HepG2 (cell line): Measurements from ENCODE around the gene ATP1A2. TPM values are rescaled to one million over a fixed set of nuclear protein-coding genes. Genes with fewer than 3 reads are reported as not detected.

Experiments
- ATAC-seq: fragments of 200-7000 bp; cut with Tn5 transposase; 3 replicates; pipeline ENCODE4 v1.9.1; 2020; ENCODE audit warnings: mild to moderate bottlenecking, moderate library complexity
- BruUV-seq: library from RNA; stranded (reverse); fragments of 400-500 nt; replicated peaks from 2 replicates; lab custom pipeline; 2021; lab: Mats Ljungman, UMichigan
- CTCF ChIA-PET: fragments of 300-600 bp; formaldehyde crosslinking; extraction: SDS; loops from one replicate; lab custom pipeline; 2021; ENCODE audit warnings: low total read pairs, inconsistent platforms, low intra/inter-chr PET ratio; lab: Yijun Ruan, JAX
- POLR2A ChIA-PET: fragments of 350-600 bp; sonication (Branson Sonifier 250); formaldehyde crosslinking; loops from one replicate; lab custom pipeline; 2020; ENCODE audit warnings: antibody characterized with exemption, inconsistent platforms; lab: Yijun Ruan, JAX
- DNase-seq: peaks from one replicate; pipeline ENCODE4 v3.0.0-alpha.2; 2015; ENCODE audit warnings: low spot score
- FAIRE-seq: peaks from 3 replicates; lab custom pipeline; 2011; peaks lifted over from hg19 to GRCh38; lab: Jason Lieb, UNC
- H2AFZ ChIP-seq: one replicate; pipeline ENCODE4 v1.6.1; 2011; ENCODE audit warnings: low read length, inconsistent platforms
- H3K27ac ChIP-seq: fragments of 300-600 bp; 3 replicates; pipeline ENCODE4 v1.8.0; 2011; ENCODE audit warnings: mixed run types, mild to moderate bottlenecking, mixed read lengths, low read length, inconsistent platforms; ENCODE audit not compliant: insufficient read depth; ENCODE audit errors: extremely low read length
- H3K27me3 ChIP-seq, 2 experiments: fragments of 200-600 bp in 1 of 2; 2 replicates in 1 of 2; 3 replicates in 1 of 2; pipeline versions ENCODE4 v1.6.0 to v1.8.0; 2011; ENCODE audit warnings: low read length in 2 of 2, mild to moderate bottlenecking in 2 of 2, moderate library complexity in 2 of 2, inconsistent platforms in 1 of 2; ENCODE audit not compliant: insufficient read depth in 2 of 2, control insufficient read depth in 1 of 2
- H3K36me3 ChIP-seq, 2 experiments: fragments of 200-600 bp in 1 of 2; replicated peaks in 1 of 2; 2 replicates in 1 of 2; 3 replicates in 1 of 2; pipeline versions ENCODE4 v1.5.1 to v1.8.0; 2011; ENCODE audit warnings: low read length in 2 of 2, inconsistent platforms in 1 of 2; ENCODE audit not compliant: insufficient read depth in 2 of 2, control insufficient read depth in 1 of 2
- H3K4me1 ChIP-seq: 2 replicates; pipeline ENCODE4 v1.5.1; 2012; ENCODE audit warnings: low read length, inconsistent platforms; ENCODE audit not compliant: insufficient read depth
- H3K4me2 ChIP-seq: 2 replicates; pipeline ENCODE4 v1.6.0; 2011; ENCODE audit warnings: low read depth, low read length, inconsistent platforms
- H3K4me3 ChIP-seq, 3 experiments: fragments of 200-600 bp in 1 of 3; sonication (generic), shearing (Covaris generic) in 1 of 3; replicated peaks in 1 of 3; 2 replicates each; pipeline ENCODE4 v1.5.1; 2011 to 2016; ENCODE audit warnings: low read length in 3 of 3, inconsistent platforms in 2 of 3, low read depth in 2 of 3, mild to moderate bottlenecking in 2 of 3, control low read depth in 1 of 3, mixed read lengths in 1 of 3; ENCODE audit not compliant: insufficient read depth in 1 of 3
- H3K79me2 ChIP-seq: one replicate; pipeline ENCODE4 v1.6.1; 2011; ENCODE audit warnings: low read length, inconsistent platforms; ENCODE audit not compliant: insufficient read depth
- H3K9ac ChIP-seq: 2 replicates; pipeline ENCODE4 v1.6.0; 2011; ENCODE audit warnings: mild to moderate bottlenecking, low read depth, low read length, inconsistent platforms; ENCODE audit not compliant: insufficient read depth
- H3K9me3 ChIP-seq: 2 replicates; pipeline ENCODE4 v1.5.1; 2012; ENCODE audit warnings: mild to moderate bottlenecking, low read length
- H4K20me1 ChIP-seq: 2 replicates; pipeline ENCODE4 v1.6.0; 2011; ENCODE audit warnings: inconsistent platforms, mild to moderate bottlenecking, low read length, moderate library complexity; ENCODE audit not compliant: insufficient read depth
- BHLHE40 ChIP-seq: IDR thresholded peaks from 2 replicates; pipeline ENCODE4 v1.6.1; 2011; ENCODE audit warnings: low read length, improper control_type of control experiment
- CREB1 ChIP-seq, 2 experiments: fragments of 450-650 bp in 1 of 2; IDR thresholded peaks; 2 replicates each; pipeline ENCODE4 v1.6.1; 2016 to 2017; ENCODE audit warnings: control low read depth in 1 of 2, mild to moderate bottlenecking in 1 of 2, missing compliant biosample characterization in 1 of 2, missing genetic modification characterization in 1 of 2
- ESRRA ChIP-seq: sonication (generic); formaldehyde crosslinking; IDR thresholded peaks from 2 replicates; pipeline ENCODE4 v1.5.1; 2020; ENCODE audit warnings: mild to moderate bottlenecking, low read depth, missing genetic modification reagents
- FIP1L1 ChIP-seq: fragments of 200-400 bp; formaldehyde crosslinking; IDR thresholded peaks from 2 replicates; pipeline ENCODE4 v1.6.1; 2018; ENCODE audit warnings: low read depth, mild to moderate bottlenecking, low read length, moderate library complexity, borderline replicate concordance; ENCODE audit not compliant: insufficient read depth
- MED13 ChIP-seq: sonication (generic); formaldehyde crosslinking; IDR thresholded peaks from 2 replicates; pipeline ENCODE4 v1.5.0; 2020; ENCODE audit warnings: missing genetic modification reagents
- TEAD3 ChIP-seq: optimal IDR thresholded peaks from 2 replicates; pipeline ENCODE3; 2016; ENCODE audit warnings: borderline replicate concordance
- ZNF546 ChIP-seq: sonication (generic); formaldehyde crosslinking; conservative IDR thresholded peaks from 2 replicates; pipeline ENCODE4 v1.8.1; 2023; ENCODE audit warnings: mild to moderate bottlenecking, missing genetic modification reagents
- ZNF549 ChIP-seq: sonication (generic); formaldehyde crosslinking; IDR thresholded peaks from 2 replicates; pipeline ENCODE4 v1.5.0; 2020; ENCODE audit warnings: missing genetic modification reagents
- ZNF552 ChIP-seq: sonication (generic); formaldehyde crosslinking; IDR thresholded peaks from 2 replicates; pipeline ENCODE4 v1.9.0; 2022; ENCODE audit warnings: missing genetic modification reagents, mild to moderate bottlenecking, borderline replicate concordance
- ZNF644 ChIP-seq: IDR thresholded peaks from 2 replicates; pipeline ENCODE4 v1.6.1; 2016; ENCODE audit warnings: low read depth
- ZNF652 ChIP-seq: IDR thresholded peaks from 2 replicates; pipeline ENCODE4 v1.6.1; 2016; ENCODE audit warnings: low read depth, borderline replicate concordance
- ZNF674 ChIP-seq: sonication (generic); formaldehyde crosslinking; IDR thresholded peaks from 2 replicates; pipeline ENCODE4 v1.5.0; 2020; ENCODE audit warnings: low read depth, mild to moderate bottlenecking, missing genetic modification reagents
- ZNF7 ChIP-seq: IDR thresholded peaks from 2 replicates; pipeline ENCODE4 v1.6.1; 2016; ENCODE audit warnings: missing biosample characterization, missing genetic modification reagents
- WGBS: methylation state at CpG from one replicate; pipeline ENCODE4 v1.1.6; 2017; ENCODE audit warnings: low lambda C conversion rate; 5-methylcytosine and 5-hydroxymethylcytosine counted together
- in situ Hi-C: cut with HindIII; loops from 2 replicates; pipeline ENCODE4 v1.10.0; 2017; ENCODE audit warnings: low pct_unique_long_range_greater_than_20kb; ENCODE audit not compliant: extremely low pct_ligation_motif_present
- intact Hi-C: fragments of 100-400 bp; cut with micrococcal nuclease; formaldehyde crosslinking; loops from one replicate; pipeline ENCODE4 v1.10.0; 2022; ENCODE audit not compliant: unreplicated experiment
- polyA plus RNA-seq, 8 experiments: library from polyadenylated mRNA; depleted of rRNA in 3 of 8; stranded (reverse) in 7 of 8; unstranded in 1 of 8; fragments of >200 nt; fragmentation: Illumina TruSeq in 4 of 8; extraction: Trizol in 4 of 8; gene quantifications; 2 replicates each; pipeline versions ENCODE4 v1.2.1 to v1.2.3, GENCODE V29; 2011 to 2016; ENCODE audit warnings: low read depth in 4 of 8, missing spikeins in 1 of 8, mixed read lengths in 1 of 8; ENCODE audit not compliant: insufficient read depth in 1 of 8
- total RNA-seq, 5 experiments: library from RNA; depleted of rRNA; stranded (reverse); fragments of >200 nt; fragmentation: Illumina TruSeq; extraction: Trizol; gene quantifications; 2 replicates each; pipeline ENCODE4 v1.2.3, GENCODE V29; 2016; ENCODE audit warnings: low read depth in 1 of 5

ATP1A2 gene
- total and polyA plus RNA-seq, 2 of the 13 experiments (the other 11 are each of a cell fraction or from before 2014, with no cell fraction given): 0.16 TPM; not detected in 1

DNA sequence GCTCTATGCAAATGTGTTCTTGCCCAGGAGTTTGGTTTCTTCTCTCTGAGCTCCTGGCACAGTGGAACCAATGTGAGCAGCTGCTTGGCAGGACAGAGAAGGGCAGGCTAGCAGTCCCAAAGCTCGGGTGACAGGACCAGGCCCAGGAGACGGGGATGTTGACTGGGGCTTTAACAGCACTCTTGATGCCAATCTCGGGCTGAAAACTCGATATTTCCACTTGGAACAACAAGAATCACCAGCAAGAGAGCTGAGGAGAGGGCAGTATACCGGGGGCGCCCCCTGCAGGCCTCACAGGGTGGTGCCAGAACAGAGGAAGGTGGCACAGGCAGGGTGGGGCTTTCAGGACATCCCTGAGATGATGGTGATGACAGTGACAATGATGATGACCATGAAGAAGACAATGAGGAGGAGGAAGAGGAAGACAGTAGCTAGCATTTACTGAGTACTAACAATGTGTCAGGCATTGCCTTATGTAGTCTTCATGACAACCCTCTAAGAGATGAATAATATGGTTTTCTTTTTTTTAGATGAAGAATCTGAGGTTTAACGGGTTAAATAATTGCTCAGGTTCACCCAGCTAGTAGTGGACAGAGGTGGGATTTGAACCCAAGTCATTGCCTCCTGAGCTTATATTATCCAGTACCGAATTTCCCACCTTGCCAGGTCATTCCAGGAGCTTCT, 36.9 kb upstream of the ATP1A2 start (continued):
- TF ChIP-seq FIP1L1: no peak
- peak; percentile 31; the same call in 1 of the 2 replicates for TF ChIP-seq CREB1 (IDR thresholded peaks at IDR 0.05)
- TF ChIP-seq CREB1 (CRISPR knock-in tag; IDR thresholded peaks at IDR 0.05): no peak
- no peak for TF ChIP-seq ZNF652 (CRISPR knock-in tag)
- TF ChIP-seq ZNF552 (CRISPR knock-in tag): no peak
- TF ChIP-seq MED13 (CRISPR knock-in tag): no peak
- TF ChIP-seq ZNF546: no peak
- TF ChIP-seq BHLHE40: no peak
- TF ChIP-seq, all 625 proteins: peak for 21

GRCh38 chr1:160079448-160079847, 36.1 kb upstream of the ATP1A2 start:
- ATAC-seq: no peak
- no TSS peak for BruUV-seq
- Histone ChIP-seq H3K4me3 (no peak overlapping the region), H3K4me1 (peaks cover 59% of the 10 kb centered on the region), H3K79me2 (no peaks in the 10 kb centered on the region), H2AFZ (no peak overlapping the region), H3K27ac (no peak overlapping the region), H3K27me3 (no peaks in the 10 kb centered on the region), H3K36me3 (no peaks in the 10 kb centered on the region), H3K9me3 (no peaks in the 10 kb centered on the region), H3K9ac (no peak overlapping the region), H3K4me2 (no peak overlapping the region), H4K20me1 (no peaks in the 10 kb centered on the region)
- in situ Hi-C loops: no loop called here
- FAIRE-seq: no peak
- ChIA-PET POLR2A (no interaction called here), CTCF (interaction anchor here (1.2 to 3.3 kb wide), 4 partner anchors 25 to 143 kb away, joined by 3 to 29 read pairs (median 8); no protein-coding TSS in a partner anchor)
- WGBS: 70% methylated on average over 4 of the region's 4 CpGs
- intact Hi-C loops: loop anchor here (5.0 kb wide), 1 partner anchor 142 kb away; no protein-coding TSS in a partner anchor
- TF ChIP-seq ESRRA (no peak), ZNF644 (CRISPR knock-in tag) (no peak), ZNF674 (CRISPR knock-in tag) (no peak), ZNF549 (CRISPR knock-in tag) (no peak), ZNF7 (peak; percentile 93), TEAD3 (CRISPR knock-in tag) (peak; percentile 46)
- DNase-seq: no peak
